GM18861 (cell line): ENCODE results near the gene XPA.

Experiments
- ATAC-seq: cut with Tn5 transposase; IDR thresholded peaks from one replicate; pipeline ENCODE4 v1.9.1; 2021; ENCODE audit not compliant: unreplicated experiment

Gene XPA

DNA sequence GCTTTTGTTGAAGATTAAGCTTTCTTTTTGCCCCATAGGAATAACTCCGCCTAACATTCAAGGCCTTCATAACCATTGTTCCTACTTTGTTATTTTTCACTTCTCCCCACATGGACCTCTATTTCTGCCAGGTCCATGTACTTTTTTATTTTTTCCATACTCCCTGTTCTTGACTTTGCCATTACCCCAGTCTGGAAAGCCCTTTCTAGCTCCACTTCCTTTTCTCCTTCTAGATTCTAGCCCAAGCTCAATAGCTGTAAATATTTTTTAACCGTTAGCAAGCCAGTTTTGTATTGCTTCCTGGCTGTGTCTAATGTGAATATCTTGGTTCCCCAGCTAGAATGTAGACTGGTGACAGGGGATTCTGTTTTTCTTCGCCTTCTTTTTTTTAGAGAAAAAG, 37.4 kb downstream of the XPA start:
- no peak for ATAC-seq

- ATAC-seq: no peak
Observed at GRCh38 chr9:97658707-97659106, 38.4 kb downstream of the XPA start.

DNA sequence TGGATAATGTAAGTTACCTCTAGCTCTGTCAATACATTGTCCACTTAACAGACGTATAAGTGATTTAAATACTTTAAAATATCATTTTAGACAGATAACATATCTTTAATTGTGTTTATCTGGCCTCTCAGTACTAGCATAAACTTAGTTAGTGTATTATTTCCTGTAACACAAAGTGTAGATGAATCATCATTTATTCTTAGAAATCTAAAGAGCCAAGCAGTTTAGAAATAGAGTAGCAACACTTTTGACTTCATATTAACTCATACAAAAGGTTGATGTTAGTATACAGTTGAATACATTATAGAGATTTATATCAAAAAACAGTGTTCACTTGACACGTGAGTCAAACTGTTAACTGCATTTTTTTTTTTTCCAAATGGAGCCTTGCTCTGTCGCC, 45.5 kb downstream of the XPA start:
- ATAC-seq: no peak

- no peak for ATAC-seq
Observed at GRCh38 chr9:97647996-97648395, 49.1 kb downstream of the XPA start.

GRCh38 chr9:97645720-97646119, 51.4 kb downstream of the XPA start:
- no peak for ATAC-seq

DNA sequence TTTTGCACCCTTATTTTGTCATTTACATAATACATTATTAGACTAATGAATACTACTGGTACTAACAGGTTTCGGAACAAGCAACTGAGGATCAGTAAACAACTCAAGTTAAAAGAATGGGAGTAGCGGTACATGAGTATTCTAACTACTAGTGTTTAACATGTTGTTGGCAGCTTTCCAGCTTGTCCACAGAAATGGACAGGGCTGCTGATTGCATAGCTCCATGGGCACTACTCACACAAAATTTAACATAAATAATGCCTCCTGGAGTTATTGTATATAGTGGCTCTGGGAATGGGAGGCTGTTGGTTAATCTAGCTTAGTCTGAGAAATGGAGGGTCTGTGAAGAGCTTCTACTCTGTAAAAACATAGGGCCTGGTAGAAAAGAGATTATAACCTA, 56.8 kb downstream of the XPA start:
- ATAC-seq: no peak

DNA sequence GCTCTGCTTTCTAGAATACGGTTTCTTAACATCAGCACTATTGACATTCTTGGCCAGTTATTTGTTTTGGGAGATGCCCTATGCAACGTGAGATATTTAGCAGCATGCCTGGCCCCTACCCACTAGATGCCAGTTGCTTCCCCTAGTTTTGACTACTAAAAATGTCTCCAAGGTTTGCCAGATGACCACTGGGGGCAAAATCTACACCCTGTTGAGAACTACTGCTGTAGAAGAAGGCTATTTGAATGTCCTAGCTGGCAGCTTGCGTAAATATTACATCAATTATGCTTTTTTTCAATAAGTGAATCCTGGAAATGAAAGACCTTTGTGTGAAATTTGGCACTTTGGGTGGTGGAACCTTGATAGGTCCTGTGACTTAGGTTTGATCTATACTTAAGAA, 58.5 kb downstream of the XPA start:
- ATAC-seq: no peak

DNA sequence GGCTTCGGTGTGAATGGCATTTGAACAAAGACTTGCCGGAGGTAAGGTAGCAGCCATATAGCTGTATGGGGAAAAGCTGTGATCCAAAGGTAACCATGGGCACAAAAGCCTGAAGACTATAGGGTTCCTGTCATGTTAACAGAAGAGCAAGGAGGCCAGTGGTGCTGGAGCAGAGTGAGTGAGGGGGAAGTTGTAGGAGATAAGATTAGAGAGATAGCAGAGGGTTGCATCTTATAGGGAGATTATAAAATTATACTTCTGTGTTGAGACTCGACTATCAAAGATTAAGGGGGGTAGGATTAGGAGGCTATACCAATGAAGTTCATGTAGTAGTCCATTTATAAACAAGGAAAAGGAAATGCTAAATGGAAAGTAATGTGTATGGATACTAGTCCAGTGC, 60.2 kb downstream of the XPA start:
- no peak for ATAC-seq

DNA sequence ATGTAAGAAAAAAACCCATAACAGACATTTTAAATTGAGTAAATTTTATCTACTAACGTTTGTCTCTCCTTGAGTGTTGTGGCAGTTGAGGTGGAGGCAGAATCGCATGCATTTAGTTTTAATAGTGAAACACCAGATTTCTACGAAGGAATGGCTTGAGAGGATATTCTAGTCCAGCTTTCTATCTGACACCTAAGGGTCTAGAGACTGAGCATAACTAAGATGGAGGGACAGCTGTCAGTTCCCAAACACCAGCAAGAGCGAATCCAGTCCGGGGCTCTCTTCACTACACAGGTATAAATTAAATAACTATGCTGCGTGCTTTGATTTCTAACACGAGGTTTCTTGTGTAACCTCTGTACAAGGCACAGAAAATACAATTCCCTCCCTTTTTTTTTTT, 62.1 kb downstream of the XPA start:
- no peak for ATAC-seq

DNA sequence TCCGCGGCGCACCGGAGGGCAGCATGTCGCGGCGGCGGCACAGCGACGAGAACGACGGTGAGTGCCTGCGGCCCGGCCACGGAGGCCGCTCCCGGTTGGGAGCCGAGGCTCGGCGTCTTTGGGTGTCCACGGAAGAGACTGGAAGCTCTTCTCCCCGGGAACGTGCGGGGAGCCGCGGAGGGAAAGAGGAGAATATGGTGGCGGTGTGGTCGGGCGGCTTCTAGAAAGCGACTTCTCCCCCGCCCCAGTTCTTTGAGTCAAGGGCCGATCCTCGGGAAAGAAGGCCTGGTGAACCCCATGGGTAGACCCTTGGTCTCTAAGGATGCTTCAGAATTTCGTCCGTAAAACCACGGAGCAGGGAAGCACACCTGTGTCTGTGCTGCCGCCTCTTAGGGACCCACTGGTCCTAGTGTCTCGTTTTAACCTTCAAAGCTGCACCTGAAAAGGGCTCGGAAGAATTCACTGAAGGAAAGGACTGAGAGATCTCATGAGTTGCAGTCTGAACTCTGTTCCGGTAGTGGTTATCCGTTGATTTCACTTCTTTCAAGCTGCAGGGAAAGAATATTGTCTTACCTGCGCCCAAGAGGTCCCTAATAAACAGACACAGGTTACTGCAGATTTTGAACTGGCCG, 63.2 kb downstream of the XPA start:
- ATAC-seq: no peak

GRCh38 chr9:97632985-97633858, 63.9 kb downstream of the XPA start, which contains the start of the genes NCBP1 and TSTD2:
Gene NCBP1 (plus strand): TSS chr9:97633821. CDS start chr9:97633882, 61 bp downstream.
Gene TSTD2 (minus strand): TSS chr9:97633368. CDS start chr9:97627562, 5,806 bp downstream.
- ATAC-seq: peak; percentile 84

DNA sequence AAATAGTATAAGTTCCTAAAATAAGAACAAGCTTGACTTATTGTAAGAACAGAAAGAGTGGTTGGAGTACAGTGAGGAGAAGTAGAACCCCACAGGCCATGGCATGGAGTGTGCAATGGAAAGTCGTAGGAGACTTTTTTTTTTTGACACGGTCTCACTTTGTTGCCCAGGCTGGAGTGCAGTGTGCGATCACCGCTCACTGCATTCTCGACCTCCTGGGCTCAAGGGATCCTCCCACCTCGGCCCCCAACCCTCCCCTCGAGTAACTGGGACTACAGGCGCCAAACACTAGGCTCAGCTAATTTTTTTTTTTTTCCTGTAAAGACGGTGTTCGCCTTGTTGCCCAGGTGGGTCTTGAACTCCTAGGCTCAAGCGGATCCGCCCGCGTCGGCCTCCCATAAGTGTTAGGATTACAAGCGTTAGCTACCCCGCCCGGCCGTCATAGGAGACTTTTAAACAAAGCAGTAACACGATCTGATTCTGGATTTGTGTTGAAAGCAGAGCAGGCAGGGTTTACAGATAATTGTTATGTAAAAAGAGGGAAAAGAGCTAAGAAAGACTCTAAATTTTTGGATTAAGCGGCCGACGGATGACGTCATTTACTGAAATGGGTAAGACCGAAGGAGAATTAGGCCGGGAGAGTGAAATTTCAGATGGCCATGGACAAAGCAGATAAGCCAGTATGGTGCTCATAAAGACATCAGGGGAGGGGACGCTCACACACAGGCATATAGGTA, 64.7 kb downstream of the XPA start:
- ATAC-seq: peak; percentile 1

- ATAC-seq: no peak
Observed at GRCh38 chr9:97630591-97630990, 66.5 kb downstream of the XPA start.

- no peak for ATAC-seq
Observed at GRCh38 chr9:97629156-97629555, 68.0 kb downstream of the XPA start.

DNA sequence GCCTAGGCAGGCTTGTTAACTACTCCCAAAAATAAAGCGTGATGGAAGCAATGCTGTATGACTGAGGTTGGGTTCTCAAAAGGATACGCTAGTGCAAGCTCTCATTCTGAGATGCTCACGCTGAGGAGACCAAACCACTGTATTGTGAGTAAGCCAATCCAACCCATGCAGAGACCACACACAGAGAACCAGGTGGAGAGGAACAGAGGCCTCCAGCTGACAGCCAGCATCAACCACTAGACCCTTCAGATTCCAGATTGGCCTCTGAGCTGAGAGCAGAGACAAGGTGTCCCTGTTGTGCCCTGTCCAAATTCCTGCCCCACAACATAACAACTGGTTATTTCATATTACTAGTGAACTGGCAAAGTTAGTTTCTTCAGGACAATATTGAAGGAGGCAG, 68.5 kb downstream of the XPA start:
- ATAC-seq: no peak

DNA sequence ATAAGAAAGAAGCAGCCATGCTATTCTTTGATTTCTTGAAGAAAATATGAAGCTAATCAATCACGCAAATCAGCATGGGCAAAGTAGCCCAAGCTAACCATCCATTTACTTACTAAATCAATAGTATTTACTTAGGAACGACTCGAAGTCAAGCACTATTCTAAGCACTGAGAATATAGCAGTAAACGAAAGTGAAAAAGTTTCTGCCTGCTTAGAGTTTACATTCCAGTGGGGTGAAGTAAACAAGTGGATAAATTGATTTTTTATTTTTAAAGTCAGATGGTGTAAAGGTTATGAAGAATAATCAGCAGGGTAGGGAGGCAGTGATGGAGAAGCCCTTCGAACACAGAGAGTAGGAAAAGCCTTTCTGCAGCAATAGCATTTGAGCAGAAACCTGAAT, 69.5 kb downstream of the XPA start:
- ATAC-seq: no peak

- no peak for ATAC-seq
Observed at GRCh38 chr9:97625620-97626019, 71.5 kb downstream of the XPA start.
